ENCODE data around the gene NGEF. TPM values are rescaled to one million over a fixed set of nuclear protein-coding genes. Genes with fewer than 3 reads are reported as not detected.
A peak's percentile ranks its signal among the peaks of the same experiment; 100 is the strongest.

Gene NGEF
- total RNA-seq, 1 experiment from 2014 or later: 13.8 TPM

- no peaks in the 10 kb centered on the region for H3K4me1 ChIP-seq (replicated peaks)
- H3K4me3 ChIP-seq: no peak overlapping the region
- H3K27ac ChIP-seq: no peak overlapping the region
- peak in 1 of 2 experiments; percentile 27 for DNase-seq (ENCODE audit: low read depth in 1 of 2, low spot score in 2 of 2)
- H3K9me3 ChIP-seq (replicated peaks): no peaks in the 10 kb centered on the region
- H3K27me3 ChIP-seq (replicated peaks): no peaks in the 10 kb centered on the region
- H3K36me3 ChIP-seq: no peaks in the 10 kb centered on the region
These were observed 39.9 kb downstream of the NGEF start for GRCh38 chr2:232973011-232973735.

- Histone ChIP-seq H3K4me1 (replicated peaks) (no peaks in the 10 kb centered on the region), H3K27me3 (replicated peaks) (no peaks in the 10 kb centered on the region), H3K27ac (no peak overlapping the region), H3K36me3 (no peaks in the 10 kb centered on the region), H3K9me3 (replicated peaks) (no peaks in the 10 kb centered on the region), H3K4me3 (no peak overlapping the region)
- DNase-seq (ENCODE audit: low read depth in 1 of 2, low spot score in 2 of 2): peak in 1 of 2 experiments; percentile 22
These were observed 41.3 kb downstream of the NGEF start for GRCh38 chr2:232971744-232972143.

- Histone ChIP-seq H3K4me3 (no peak overlapping the region), H3K27me3 (replicated peaks) (no peaks in the 10 kb centered on the region), H3K4me1 (replicated peaks) (no peaks in the 10 kb centered on the region), H3K36me3 (no peaks in the 10 kb centered on the region), H3K9me3 (replicated peaks) (no peaks in the 10 kb centered on the region), H3K27ac (no peak overlapping the region)
- peak in 1 of 2 experiments; percentile 15 for DNase-seq (ENCODE audit: low read depth in 1 of 2, low spot score in 2 of 2)
These were observed 43.0 kb downstream of the NGEF start for GRCh38 chr2:232970051-232970450.

GRCh38 chr2:232967474-232967873 is 45.6 kb downstream of the NGEF start:
- H3K36me3 ChIP-seq: no peaks in the 10 kb centered on the region

GRCh38 chr2:232966122-232966521 is 46.9 kb downstream of the NGEF start:
- no peaks in the 10 kb centered on the region for H3K36me3 ChIP-seq
- H3K4me3 ChIP-seq: no peak overlapping the region
- DNase-seq (ENCODE audit: low read depth in 1 of 2, low spot score in 2 of 2): no peak
- no peaks in the 10 kb centered on the region for H3K27me3 ChIP-seq (replicated peaks)
- H3K9me3 ChIP-seq (replicated peaks): no peaks in the 10 kb centered on the region
- H3K27ac ChIP-seq: no peak overlapping the region
- no peaks in the 10 kb centered on the region for H3K4me1 ChIP-seq (replicated peaks)

More at GRCh38 chr2:232967474-232967873, 45.6 kb downstream of the NGEF start:
- Histone ChIP-seq H3K27ac (no peak overlapping the region), H3K27me3 (replicated peaks) (no peaks in the 10 kb centered on the region), H3K9me3 (replicated peaks) (no peaks in the 10 kb centered on the region), H3K4me3 (no peak overlapping the region), H3K4me1 (replicated peaks) (no peaks in the 10 kb centered on the region)
- peak in 1 of 2 experiments; percentile 6 for DNase-seq (ENCODE audit: low read depth in 1 of 2, low spot score in 2 of 2)

GRCh38 chr2:232963913-232964312 is 49.1 kb downstream of the NGEF start:
- no peaks in the 10 kb centered on the region for H3K27me3 ChIP-seq (replicated peaks)
- H3K36me3 ChIP-seq: no peaks in the 10 kb centered on the region
- DNase-seq (ENCODE audit: low read depth in 1 of 2, low spot score in 2 of 2): no peak
- no peaks in the 10 kb centered on the region for H3K4me1 ChIP-seq (replicated peaks)
- H3K4me3 ChIP-seq: no peak overlapping the region
- no peak overlapping the region for H3K27ac ChIP-seq
- H3K9me3 ChIP-seq (replicated peaks): no peaks in the 10 kb centered on the region

GRCh38 chr2:232960862-232961261 is 52.2 kb downstream of the NGEF start:
- no peaks in the 10 kb centered on the region for H3K4me1 ChIP-seq (replicated peaks)
- H3K36me3 ChIP-seq: no peaks in the 10 kb centered on the region
- H3K27ac ChIP-seq: no peak overlapping the region
- H3K4me3 ChIP-seq: no peak overlapping the region
- H3K27me3 ChIP-seq (replicated peaks): no peaks in the 10 kb centered on the region
- DNase-seq (ENCODE audit: low read depth in 1 of 2, low spot score in 2 of 2): no peak
- H3K9me3 ChIP-seq (replicated peaks): no peaks in the 10 kb centered on the region

GRCh38 chr2:232959139-232959538 is 53.9 kb downstream of the NGEF start:
- Histone ChIP-seq H3K9me3 (replicated peaks) (no peaks in the 10 kb centered on the region), H3K4me1 (replicated peaks) (no peaks in the 10 kb centered on the region), H3K27me3 (replicated peaks) (no peaks in the 10 kb centered on the region), H3K4me3 (no peak overlapping the region), H3K36me3 (no peaks in the 10 kb centered on the region), H3K27ac (no peak overlapping the region)
- DNase-seq (ENCODE audit: low read depth in 1 of 2, low spot score in 2 of 2): no peak

GRCh38 chr2:232957657-232958090 is 55.4 kb downstream of the NGEF start:
- Histone ChIP-seq H3K27ac (no peak overlapping the region), H3K27me3 (replicated peaks) (no peaks in the 10 kb centered on the region), H3K9me3 (replicated peaks) (no peaks in the 10 kb centered on the region), H3K4me1 (replicated peaks) (no peaks in the 10 kb centered on the region), H3K4me3 (no peak overlapping the region), H3K36me3 (no peaks in the 10 kb centered on the region)
- DNase-seq (ENCODE audit: low read depth in 1 of 2, low spot score in 2 of 2): no peak

GRCh38 chr2:232955856-232956255 is 57.2 kb downstream of the NGEF start:
- Histone ChIP-seq H3K27ac (no peak overlapping the region), H3K27me3 (replicated peaks) (no peaks in the 10 kb centered on the region), H3K4me1 (replicated peaks) (no peaks in the 10 kb centered on the region), H3K4me3 (no peak overlapping the region), H3K9me3 (replicated peaks) (no peaks in the 10 kb centered on the region), H3K36me3 (no peaks in the 10 kb centered on the region)
- DNase-seq (ENCODE audit: low read depth in 1 of 2, low spot score in 2 of 2): no peak

- H3K4me1 ChIP-seq (replicated peaks): no peaks in the 10 kb centered on the region
- H3K36me3 ChIP-seq: no peaks in the 10 kb centered on the region
- DNase-seq (ENCODE audit: low read depth in 1 of 2, low spot score in 2 of 2): no peak
- H3K4me3 ChIP-seq: no peak overlapping the region
- no peaks in the 10 kb centered on the region for H3K27me3 ChIP-seq (replicated peaks)
- no peak overlapping the region for H3K27ac ChIP-seq
- no peaks in the 10 kb centered on the region for H3K9me3 ChIP-seq (replicated peaks)
These were observed 58.4 kb downstream of the NGEF start for GRCh38 chr2:232954691-232955090.

- no peaks in the 10 kb centered on the region for H3K36me3 ChIP-seq
- no peak overlapping the region for H3K4me3 ChIP-seq
- peaks cover 5% of the 10 kb centered on the region for H3K4me1 ChIP-seq (replicated peaks)
- DNase-seq (ENCODE audit: low read depth in 1 of 2, low spot score in 2 of 2): no peak
- no peak overlapping the region for H3K27ac ChIP-seq
- no peaks in the 10 kb centered on the region for H3K9me3 ChIP-seq (replicated peaks)
- no peaks in the 10 kb centered on the region for H3K27me3 ChIP-seq (replicated peaks)
These were observed 61.2 kb downstream of the NGEF start for GRCh38 chr2:232951891-232952290.

- Histone ChIP-seq H3K9me3 (replicated peaks) (no peaks in the 10 kb centered on the region), H3K36me3 (no peaks in the 10 kb centered on the region), H3K27ac (no peak overlapping the region)
These were observed 61.9 kb downstream of the NGEF start for GRCh38 chr2:232951181-232951580.

GRCh38 chr2:232950751-232951150 is 62.3 kb downstream of the NGEF start:
- Histone ChIP-seq H3K4me1 (replicated peaks) (peaks cover 5% of the 10 kb centered on the region), H3K27me3 (replicated peaks) (no peaks in the 10 kb centered on the region), H3K36me3 (no peaks in the 10 kb centered on the region), H3K9me3 (replicated peaks) (no peaks in the 10 kb centered on the region), H3K4me3 (no peak overlapping the region), H3K27ac (no peak overlapping the region)
- no peak for DNase-seq (ENCODE audit: low read depth in 1 of 2, low spot score in 2 of 2)

More at GRCh38 chr2:232951181-232951580, 61.9 kb downstream of the NGEF start:
- H3K4me3 ChIP-seq: no peak overlapping the region
- H3K27me3 ChIP-seq (replicated peaks): no peaks in the 10 kb centered on the region
- no peak for DNase-seq (ENCODE audit: low read depth in 1 of 2, low spot score in 2 of 2)
- H3K4me1 ChIP-seq (replicated peaks): peaks cover 5% of the 10 kb centered on the region

GRCh38 chr2:232949016-232949415 is 64.0 kb downstream of the NGEF start:
- DNase-seq (ENCODE audit: low read depth in 1 of 2, low spot score in 2 of 2): no peak
- Histone ChIP-seq H3K9me3 (replicated peaks) (no peaks in the 10 kb centered on the region), H3K36me3 (no peaks in the 10 kb centered on the region), H3K4me1 (replicated peaks) (peaks cover 5% of the 10 kb centered on the region), H3K27ac (no peak overlapping the region), H3K4me3 (no peak overlapping the region), H3K27me3 (replicated peaks) (no peaks in the 10 kb centered on the region)

All from SJSA1 (cell line).